ENCODE data around the gene TMEM91.
"Not testable (repeated sequence)": the region's sequence is repeated elsewhere in the genome, so short reads cannot be mapped to it uniquely, and the experiment has no call there.

TMEM91 gene

DNA sequence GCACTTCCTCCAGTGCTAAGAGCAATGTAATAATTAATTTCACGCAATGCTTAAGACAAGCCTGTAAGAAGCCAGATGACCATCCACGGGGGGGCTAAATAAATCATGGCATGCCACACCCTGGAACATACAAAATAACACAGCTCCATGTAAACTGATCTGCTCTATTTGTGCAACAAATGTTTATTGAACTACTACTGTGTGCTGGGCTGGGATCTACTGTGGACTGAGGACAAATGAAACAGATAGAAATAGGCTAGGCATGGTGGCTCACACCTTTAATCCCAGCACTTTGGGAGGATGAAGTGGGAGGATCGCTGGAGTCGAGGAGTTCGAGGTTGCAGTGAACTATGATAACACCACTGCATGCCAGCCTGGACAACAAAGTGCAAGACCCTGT lies 43.9 kb upstream of the TMEM91 start:
- no peak for DNase-seq (ENCODE audit: low read depth, low spot score)
- Histone ChIP-seq H3K9ac (ENCODE audit: insufficient read length) (no peak overlapping the region), H3K9me3 (ENCODE audit: low read depth, low read length) (no peaks in the 10 kb centered on the region), H3K27ac (no peak overlapping the region), H3K36me3 (ENCODE audit: insufficient read depth, low read length) (peaks cover 45% of the 10 kb centered on the region), H3K4me3 (no peak overlapping the region)
- TF ChIP-seq EZH2 (IDR thresholded peaks at IDR 0.05): no peak
- TF ChIP-seq FOXP2 (optimal IDR thresholded peaks at IDR 0.05; ENCODE audit: control extremely low read depth, extremely low read length, insufficient read depth): no peak
- TF ChIP-seq POLR2AphosphoS5 (IDR thresholded peaks at IDR 0.05; ENCODE audit: borderline replicate concordance, low read depth, low read length): no peak

DNA sequence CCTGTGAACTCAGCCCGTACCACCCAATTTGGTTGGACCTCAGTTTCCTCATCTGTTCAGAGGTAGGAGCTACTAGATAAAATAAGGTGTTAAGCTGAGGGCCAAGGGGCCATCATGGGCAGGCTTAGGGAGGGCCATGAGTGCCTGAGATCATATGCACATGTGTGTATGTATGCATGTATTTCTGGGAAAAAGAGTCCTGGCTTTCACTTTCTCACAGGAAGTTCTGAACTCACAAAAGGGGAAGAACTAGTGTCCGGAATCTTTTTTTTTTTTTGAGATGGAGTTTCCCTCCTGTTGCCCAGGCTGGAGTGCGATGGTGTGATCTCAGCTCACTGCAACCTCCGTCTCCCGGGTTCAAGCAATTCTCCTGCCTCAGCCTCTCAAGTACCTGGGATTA lies 41.5 kb upstream of the TMEM91 start:
- H3K36me3 ChIP-seq (ENCODE audit: insufficient read depth, low read length): peaks cover 40% of the 10 kb centered on the region
- no peaks in the 10 kb centered on the region for H3K9me3 ChIP-seq (ENCODE audit: low read depth, low read length)
- H3K9ac ChIP-seq (ENCODE audit: insufficient read length): no peak overlapping the region
- no peak overlapping the region for H3K4me3 ChIP-seq
- DNase-seq (ENCODE audit: low read depth, low spot score): no peak
- no peak for TF ChIP-seq POLR2AphosphoS5 (IDR thresholded peaks at IDR 0.05; ENCODE audit: borderline replicate concordance, low read depth, low read length)
- no peak for TF ChIP-seq FOXP2 (optimal IDR thresholded peaks at IDR 0.05; ENCODE audit: control extremely low read depth, extremely low read length, insufficient read depth)
- TF ChIP-seq EZH2 (IDR thresholded peaks at IDR 0.05): no peak
- no peak overlapping the region for H3K27ac ChIP-seq

DNA sequence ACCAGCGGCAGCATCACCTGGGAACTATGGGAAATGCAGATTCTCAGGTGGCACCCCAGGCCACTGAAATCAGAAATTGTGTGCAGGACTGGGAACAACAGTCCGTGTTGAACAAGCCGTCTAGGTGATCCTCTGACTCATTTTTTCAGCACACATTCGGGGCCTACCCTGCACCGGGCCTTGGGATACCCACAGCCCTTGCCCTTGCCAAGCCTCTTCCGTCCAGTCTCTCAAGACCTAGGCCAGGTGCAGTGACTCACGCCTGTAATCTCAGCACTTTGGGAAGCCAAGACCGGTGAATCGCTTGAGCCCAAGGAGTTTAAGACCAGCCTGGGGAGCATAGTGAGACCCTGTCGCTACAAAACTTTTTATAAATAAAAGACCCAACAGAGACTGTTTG lies 40.9 kb upstream of the TMEM91 start:
- Histone ChIP-seq H3K27ac (no peak overlapping the region), H3K36me3 (ENCODE audit: insufficient read depth, low read length) (peaks cover 39% of the 10 kb centered on the region)
- TF ChIP-seq POLR2AphosphoS5 (IDR thresholded peaks at IDR 0.05; ENCODE audit: borderline replicate concordance, low read depth, low read length) (no peak), FOXP2 (optimal IDR thresholded peaks at IDR 0.05; ENCODE audit: control extremely low read depth, extremely low read length, insufficient read depth) (no peak), EZH2 (IDR thresholded peaks at IDR 0.05) (no peak)

DNA sequence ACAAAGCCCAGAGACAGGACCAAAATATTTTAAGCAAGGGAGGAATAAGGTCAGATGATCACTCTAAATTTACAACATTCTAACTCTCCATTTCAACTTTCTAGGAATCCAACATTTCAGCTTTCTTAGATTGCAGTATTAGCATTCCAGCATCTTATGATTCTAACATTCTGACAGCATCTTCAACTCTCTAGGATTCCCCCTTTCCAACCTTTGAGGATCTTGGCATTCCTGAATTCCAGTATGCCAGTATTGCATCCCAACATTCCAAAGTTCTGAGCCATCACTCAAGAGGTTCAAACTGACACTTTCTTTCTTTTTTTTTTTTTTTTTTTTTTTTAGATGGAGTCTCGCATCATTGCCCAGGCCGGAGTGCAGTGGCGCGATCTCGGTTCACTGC lies 36.4 kb upstream of the TMEM91 start:
- DNase-seq (ENCODE audit: low read depth, low spot score): no peak
- H3K27ac ChIP-seq: no peak overlapping the region
- no peak overlapping the region for H3K4me3 ChIP-seq
- TF ChIP-seq POLR2AphosphoS5 (IDR thresholded peaks at IDR 0.05; ENCODE audit: borderline replicate concordance, low read depth, low read length) (no peak), EZH2 (IDR thresholded peaks at IDR 0.05) (no peak), FOXP2 (optimal IDR thresholded peaks at IDR 0.05; ENCODE audit: control extremely low read depth, extremely low read length, insufficient read depth) (no peak)
- H3K9me3 ChIP-seq (ENCODE audit: low read depth, low read length): no peaks in the 10 kb centered on the region
- no peak overlapping the region for H3K9ac ChIP-seq (ENCODE audit: insufficient read length)
- H3K36me3 ChIP-seq (ENCODE audit: insufficient read depth, low read length): peaks cover 47% of the 10 kb centered on the region

More for the DNA sequence above, 40.9 kb upstream of the TMEM91 start:
- H3K4me3 ChIP-seq: no peak overlapping the region
- no peaks in the 10 kb centered on the region for H3K9me3 ChIP-seq (ENCODE audit: low read depth, low read length)
- no peak overlapping the region for H3K9ac ChIP-seq (ENCODE audit: insufficient read length)
- DNase-seq (ENCODE audit: low read depth, low spot score): no peak

DNA sequence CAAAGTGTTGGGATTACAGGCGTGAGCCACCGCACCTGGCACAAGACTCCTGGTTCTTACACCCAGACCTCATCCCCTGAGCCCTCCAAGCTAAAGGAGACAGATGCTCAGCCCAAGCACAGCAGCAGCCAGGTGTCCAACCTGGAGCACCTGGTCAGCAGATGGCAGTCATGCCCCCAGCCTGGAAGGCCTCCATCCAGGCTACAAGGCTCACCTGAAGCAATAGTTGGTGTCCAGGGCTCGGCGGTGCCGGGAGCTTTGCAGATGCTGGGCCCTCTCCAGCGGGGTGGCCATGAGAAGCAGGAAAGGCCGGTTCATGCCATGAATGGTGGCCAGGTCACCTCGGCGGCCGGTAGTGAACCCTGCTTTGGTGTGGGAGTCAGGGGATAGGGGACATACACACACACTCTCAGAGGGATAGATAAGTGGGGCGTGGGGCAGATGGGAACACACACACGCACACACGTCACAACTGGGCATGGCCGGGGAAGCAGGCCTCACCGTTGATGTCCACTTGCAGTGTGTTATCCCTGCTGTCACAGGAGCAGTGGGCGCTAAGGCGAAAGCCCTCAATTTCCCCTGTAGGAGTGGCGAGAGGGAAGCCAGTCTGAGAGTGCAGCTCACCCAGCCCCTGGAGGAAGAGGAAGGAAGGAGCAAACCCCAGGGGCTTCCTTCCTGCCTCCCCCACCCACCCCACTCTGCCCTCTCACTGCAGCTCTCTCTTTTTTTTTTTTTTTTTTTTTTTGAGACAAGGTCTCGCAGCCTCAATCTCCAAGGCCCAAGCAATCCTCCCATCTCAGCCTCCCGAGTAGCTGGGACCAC lies 34.5 kb upstream of the TMEM91 start:
- no peak for TF ChIP-seq FOXP2 (optimal IDR thresholded peaks at IDR 0.05; ENCODE audit: control extremely low read depth, extremely low read length, insufficient read depth)
- no peak for TF ChIP-seq EZH2 (IDR thresholded peaks at IDR 0.05)
- TF ChIP-seq POLR2AphosphoS5 (IDR thresholded peaks at IDR 0.05; ENCODE audit: borderline replicate concordance, low read depth, low read length): no peak
- no peaks in the 10 kb centered on the region for H3K9me3 ChIP-seq (ENCODE audit: low read depth, low read length)
- H3K4me3 ChIP-seq: no peak overlapping the region
- H3K9ac ChIP-seq (ENCODE audit: insufficient read length): no peak overlapping the region
- H3K36me3 ChIP-seq (ENCODE audit: insufficient read depth, low read length): peaks cover 38% of the 10 kb centered on the region
- no peak overlapping the region for H3K27ac ChIP-seq
- DNase-seq (ENCODE audit: low read depth, low spot score): no peak

DNA sequence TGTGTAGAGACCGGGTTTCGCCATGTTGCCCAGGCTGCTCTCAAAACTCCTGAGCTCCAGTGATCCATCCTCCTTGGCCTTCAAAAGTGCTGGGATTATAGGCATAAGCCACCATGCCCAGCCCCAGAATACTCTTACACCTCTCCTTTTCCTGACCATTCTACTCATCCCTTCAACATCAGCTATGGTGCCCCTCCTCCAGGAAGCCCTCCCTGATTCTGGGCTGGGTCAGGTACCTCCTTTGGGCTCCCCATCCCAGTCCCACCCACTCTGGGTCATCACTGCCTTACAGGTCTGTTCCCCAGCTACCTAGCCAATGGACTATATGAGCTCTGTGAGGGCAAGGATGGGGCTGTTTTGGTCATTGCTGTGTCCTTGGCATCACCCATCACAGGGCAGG lies 32.2 kb upstream of the TMEM91 start:
- Histone ChIP-seq H3K9ac (ENCODE audit: insufficient read length) (no peak overlapping the region), H3K36me3 (ENCODE audit: insufficient read depth, low read length) (peaks cover 35% of the 10 kb centered on the region), H3K9me3 (ENCODE audit: low read depth, low read length) (no peaks in the 10 kb centered on the region), H3K27ac (no peak overlapping the region), H3K4me3 (no peak overlapping the region)
- no peak for DNase-seq (ENCODE audit: low read depth, low spot score)
- TF ChIP-seq POLR2AphosphoS5 (IDR thresholded peaks at IDR 0.05; ENCODE audit: borderline replicate concordance, low read depth, low read length) (no peak), EZH2 (IDR thresholded peaks at IDR 0.05) (no peak), FOXP2 (optimal IDR thresholded peaks at IDR 0.05; ENCODE audit: control extremely low read depth, extremely low read length, insufficient read depth) (no peak)

DNA sequence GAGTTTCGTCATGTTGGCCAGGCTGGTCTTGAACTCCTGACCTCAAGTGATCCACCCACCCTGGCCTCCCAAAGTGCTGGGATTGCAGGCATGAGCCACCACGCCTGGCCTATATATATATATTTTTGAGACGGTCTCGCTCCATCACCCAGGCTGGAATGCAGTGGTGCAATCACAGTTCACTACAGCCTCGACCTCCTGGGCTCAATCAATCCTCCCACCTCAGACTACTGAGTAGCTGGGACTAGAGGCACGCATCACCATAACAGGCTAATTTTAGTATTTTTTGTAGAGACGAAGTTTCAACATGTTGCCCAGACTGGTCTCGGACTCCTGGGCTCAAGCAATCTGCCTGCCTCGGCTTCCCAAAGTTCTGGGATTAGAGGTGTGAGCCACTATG lies 29.4 kb upstream of the TMEM91 start:
- not testable (repeated sequence) for DNase-seq (ENCODE audit: low read depth, low spot score); H3K4me3 ChIP-seq; H3K9me3 ChIP-seq (ENCODE audit: low read depth, low read length); H3K9ac ChIP-seq (ENCODE audit: insufficient read length); H3K27ac ChIP-seq
- peaks cover 22% of the 10 kb centered on the region for H3K36me3 ChIP-seq (ENCODE audit: insufficient read depth, low read length)

DNA sequence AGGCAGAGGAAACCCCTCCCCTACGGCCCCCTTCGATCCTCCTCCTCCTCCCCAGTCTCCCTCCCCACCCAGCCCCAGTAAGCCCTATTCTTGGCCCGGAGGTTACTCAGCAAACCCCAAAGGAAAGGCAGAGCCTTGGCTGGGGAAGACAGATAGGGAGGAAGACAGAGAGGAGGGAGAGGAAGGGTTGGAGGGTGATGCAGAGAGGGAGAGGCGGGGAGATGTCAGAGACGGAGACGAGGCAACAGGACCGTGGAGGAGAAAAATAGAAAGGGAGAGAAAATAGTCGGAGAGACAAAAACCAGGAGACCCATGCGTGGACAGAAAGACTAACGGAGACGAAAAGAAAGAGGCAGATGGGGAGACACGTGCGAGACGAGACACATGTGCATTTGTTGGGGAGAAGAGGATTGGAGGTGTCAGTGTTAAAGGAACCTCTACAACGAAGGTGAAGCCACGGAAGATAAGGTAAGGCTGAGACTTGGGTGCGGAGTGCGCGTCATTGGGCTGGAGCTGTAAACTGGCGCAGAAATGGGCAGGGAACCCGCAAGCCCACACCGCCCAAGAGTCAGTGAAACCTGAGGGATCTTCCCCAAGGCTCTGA lies 25.5 kb upstream of the TMEM91 start:
- H3K4me3 ChIP-seq: peak overlapping the region; percentile 92
- TF ChIP-seq EZH2 (IDR thresholded peaks at IDR 0.05): no peak
- TF ChIP-seq FOXP2 (optimal IDR thresholded peaks at IDR 0.05; ENCODE audit: control extremely low read depth, extremely low read length, insufficient read depth): no peak
- no peak for TF ChIP-seq POLR2AphosphoS5 (IDR thresholded peaks at IDR 0.05; ENCODE audit: borderline replicate concordance, low read depth, low read length)
- H3K9me3 ChIP-seq (ENCODE audit: low read depth, low read length): no peaks in the 10 kb centered on the region
- peaks cover 4% of the 10 kb centered on the region; the same call in 1 of the 2 replicates for H3K36me3 ChIP-seq (ENCODE audit: insufficient read depth, low read length)
- DNase-seq (ENCODE audit: low read depth, low spot score): no peak
- H3K27ac ChIP-seq: no peak overlapping the region
- H3K9ac ChIP-seq (ENCODE audit: insufficient read length): no peak overlapping the region
